Measurements from ENCODE around the gene RAB17.

- TF ChIP-seq SIN3A (IDR thresholded peaks at IDR 0.05; ENCODE audit: borderline replicate concordance, insufficient read depth, low read depth, low read length) (no peak), CTCF (IDR thresholded peaks at IDR 0.05) (no peak), POLR2AphosphoS5 (IDR thresholded peaks at IDR 0.05; ENCODE audit: low read depth, low read length) (no peak)
These were observed 9.8 kb upstream of the RAB17 start for GRCh38 chr2:237600205-237600846.
